HG03066 (cell line): ENCODE results near the gene NOS3.
A peak's percentile ranks its signal among the peaks of the same experiment; 100 is the strongest.

ENCODE experiments used
- ATAC-seq: cut with Tn5 transposase; IDR thresholded peaks from one replicate; pipeline ENCODE4 v1.9.1; 2021; ENCODE audit warnings: low read depth; ENCODE audit not compliant: unreplicated experiment

NOS3 gene

DNA sequence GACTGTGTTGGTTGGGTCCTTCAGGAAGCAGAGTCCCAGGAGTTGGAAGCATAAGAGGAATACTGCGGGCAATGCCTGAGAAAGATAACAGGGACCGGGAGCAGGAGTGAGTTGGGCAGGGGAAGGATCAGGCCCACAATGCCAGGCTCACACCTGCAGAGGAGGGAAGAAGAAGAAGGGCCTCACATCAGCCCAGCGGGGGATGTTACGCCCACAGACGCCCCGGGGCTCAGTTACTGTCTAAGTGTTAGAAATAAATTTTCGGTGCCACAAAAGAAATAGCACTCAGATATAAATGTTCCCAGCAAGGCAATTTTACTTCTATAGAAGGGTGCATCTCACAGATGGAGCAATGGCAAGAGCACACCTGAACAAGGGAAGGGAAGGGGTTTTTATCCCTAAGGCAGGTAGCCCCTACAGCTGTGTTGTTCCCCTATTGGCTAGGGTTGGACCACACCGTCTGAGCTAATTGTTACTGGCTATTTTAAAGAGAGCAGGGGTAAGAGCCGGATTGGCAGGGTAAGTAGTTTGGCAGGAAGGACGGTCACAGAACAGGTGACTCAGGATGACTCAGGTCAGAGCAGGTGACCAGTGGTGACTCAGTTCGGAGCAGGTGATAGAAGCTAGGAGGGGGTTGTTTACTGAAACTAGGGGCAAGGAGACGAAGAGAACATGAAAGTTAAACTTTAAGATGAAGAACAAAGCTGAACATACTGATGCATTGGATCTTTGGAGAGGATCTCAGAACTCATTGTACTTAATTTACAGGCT lies at the start of gene NOS3:
TSS of gene NOS3 (plus strand) at position 602 of the 771 bp plus-strand sequence. CDS start 2,787 bp downstream, outside the sequence.
- ATAC-seq: no peak

DNA sequence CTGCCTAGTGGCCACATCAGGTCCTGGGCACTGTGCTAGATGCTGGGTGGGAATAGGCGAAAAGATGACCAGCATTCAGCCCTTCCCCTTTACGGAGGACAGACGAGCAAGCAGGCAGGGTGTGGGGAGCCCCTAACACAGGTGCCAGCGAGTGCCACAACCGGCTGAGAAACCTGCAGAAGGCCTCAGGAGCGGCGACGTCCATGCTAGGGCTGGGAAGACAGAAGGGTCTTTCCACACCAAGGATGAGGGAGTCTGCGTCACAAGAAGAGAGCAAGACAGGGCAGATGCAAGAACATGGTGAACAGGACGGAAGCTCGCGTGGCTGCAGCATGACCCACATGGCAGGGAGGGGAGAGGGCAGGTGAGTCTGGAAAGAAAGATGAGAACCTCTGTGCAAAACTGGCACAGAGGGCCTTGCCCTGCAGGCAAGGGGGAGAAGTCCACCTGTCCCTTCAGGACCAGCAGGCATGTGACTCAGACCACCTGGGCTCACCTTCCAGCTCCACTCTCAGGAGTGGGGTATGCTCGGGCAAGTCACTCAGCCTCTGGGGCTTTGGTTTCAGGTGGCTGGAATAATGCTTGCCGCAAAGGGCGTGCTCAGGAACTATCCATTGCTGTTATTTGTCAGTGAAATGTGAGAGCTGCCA lies 49.3 kb upstream of the NOS3 start:
- ATAC-seq: no peak

- ATAC-seq: peak; percentile 65
These were observed 48.7 kb upstream of the NOS3 start for GRCh38 chr7:150942001-150942590.

DNA sequence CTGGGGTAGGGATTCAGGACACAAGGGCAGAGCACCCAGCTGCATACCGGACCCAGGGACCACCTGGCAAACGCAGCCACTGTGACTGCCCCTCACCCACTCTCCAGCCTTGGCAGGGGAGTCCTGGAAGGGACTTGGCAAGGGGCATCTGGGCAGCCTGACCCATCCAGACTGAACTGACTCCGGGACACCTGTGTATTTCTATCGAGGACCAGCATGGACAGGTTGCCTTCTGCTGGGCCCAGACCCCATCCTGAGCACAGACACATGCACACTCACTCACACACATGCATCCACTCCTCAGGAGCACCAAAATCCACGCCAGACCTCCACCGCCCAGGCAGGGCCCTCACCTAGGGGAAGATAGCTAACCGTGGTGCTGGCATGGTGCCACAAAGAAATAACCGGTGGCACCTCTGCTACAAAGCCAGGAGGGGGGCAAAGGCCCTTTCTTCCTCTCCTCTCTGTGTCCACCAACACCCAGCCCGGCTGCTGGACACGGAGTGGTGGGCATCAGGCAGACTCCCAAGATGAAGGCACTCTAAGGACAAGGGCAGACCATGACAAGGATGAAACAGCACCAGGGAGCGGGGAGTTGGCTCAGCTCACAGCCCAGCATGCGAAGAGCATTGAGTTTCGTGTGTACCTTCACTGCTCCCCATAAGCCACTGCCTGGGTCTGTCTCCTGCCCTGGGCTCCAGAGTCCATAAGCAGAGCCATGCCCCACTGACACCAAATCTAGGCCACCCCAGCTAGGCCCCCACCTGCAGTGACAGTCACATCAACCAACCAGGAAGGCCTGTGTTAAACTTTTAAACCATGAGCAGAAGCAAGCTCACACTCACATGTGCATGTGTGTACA lies 48.0 kb upstream of the NOS3 start:
- no peak for ATAC-seq

DNA sequence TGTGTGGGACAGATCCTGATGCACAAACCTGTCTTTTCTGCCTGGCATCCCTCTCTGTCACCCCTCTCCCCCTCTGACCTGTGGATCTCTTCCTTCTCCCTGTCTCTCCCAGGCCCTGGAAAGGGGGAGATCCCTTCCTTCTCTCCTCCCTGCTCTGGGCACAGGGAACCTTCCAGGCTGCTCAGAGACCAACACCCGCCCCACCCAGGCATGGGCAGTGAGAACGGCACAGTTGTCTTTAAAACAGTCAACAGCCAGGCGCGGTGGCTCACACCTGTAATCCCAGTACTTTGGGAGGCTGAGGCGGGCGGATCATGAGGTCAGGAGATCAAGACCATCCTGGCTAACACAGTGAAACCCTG lies 47.4 kb upstream of the NOS3 start:
- no peak for ATAC-seq

GRCh38 chr7:150944066-150945042 lies 46.5 kb upstream of the NOS3 start:
- ATAC-seq: no peak

DNA sequence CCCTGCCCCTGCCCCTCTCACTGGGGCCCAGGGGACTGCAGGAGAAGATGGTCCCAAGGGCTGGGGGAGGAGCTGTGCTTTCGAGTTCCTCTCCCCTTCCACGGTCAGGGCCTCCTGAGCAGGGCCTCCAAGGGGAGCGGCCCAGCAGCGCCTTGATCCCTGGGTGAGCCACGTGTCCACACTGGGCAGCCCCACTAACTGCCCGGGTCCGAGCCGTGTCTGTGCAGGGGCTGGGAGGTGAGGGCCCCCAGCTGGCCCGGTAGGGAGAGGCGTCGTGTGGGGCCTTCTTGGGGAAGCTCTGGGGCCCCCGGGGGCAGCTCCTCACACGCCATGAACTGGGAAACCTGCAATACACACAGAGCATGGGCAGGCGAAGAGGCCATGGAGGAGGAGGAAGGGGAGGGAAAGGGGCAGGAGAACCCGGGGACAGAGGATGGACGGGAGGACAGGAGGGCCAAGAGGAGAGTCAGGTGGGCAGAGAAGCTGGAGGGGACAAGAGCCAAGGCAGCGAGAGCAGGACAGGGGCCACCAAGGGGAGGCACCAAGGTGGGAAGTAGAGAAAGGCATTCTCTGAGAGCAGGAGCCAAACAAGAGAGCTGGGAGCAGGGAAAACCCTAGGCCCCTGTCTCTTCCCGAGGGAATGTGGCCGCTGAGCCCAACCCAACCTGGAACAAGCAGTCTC lies 45.5 kb upstream of the NOS3 start:
- ATAC-seq: no peak

GRCh38 chr7:150945853-150946420 lies 44.9 kb upstream of the NOS3 start:
- no peak for ATAC-seq

GRCh38 chr7:150946421-150947240 lies 44.2 kb upstream of the NOS3 start:
- ATAC-seq: no peak

DNA sequence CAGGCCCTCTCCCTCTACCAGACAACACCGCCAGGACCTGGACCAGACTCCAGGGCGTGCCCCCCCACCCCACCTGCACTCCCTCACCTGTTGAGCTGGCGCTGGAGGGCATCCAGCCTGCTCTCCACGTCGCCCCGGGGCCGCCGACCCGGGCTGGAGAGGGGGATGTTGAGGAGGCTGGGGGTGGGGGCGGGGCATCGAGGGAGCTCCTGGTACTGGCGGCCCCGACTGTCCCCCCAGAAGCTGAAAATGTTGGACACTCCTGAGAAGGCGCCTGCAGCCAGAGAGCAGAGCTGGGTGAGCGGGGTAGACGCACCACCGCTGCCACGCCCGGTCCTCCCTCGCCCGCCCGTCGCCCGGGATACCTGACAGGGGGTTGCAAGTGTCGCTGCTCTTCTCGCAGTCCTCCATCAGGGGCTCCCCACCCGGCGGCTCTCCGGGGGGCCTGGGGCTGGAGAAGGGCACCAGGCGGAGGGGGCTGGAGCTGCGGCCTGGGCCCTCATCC lies 43.5 kb upstream of the NOS3 start:
- no peak for ATAC-seq

- no peak for ATAC-seq
These were observed 42.8 kb upstream of the NOS3 start for GRCh38 chr7:150947761-150948651.

DNA sequence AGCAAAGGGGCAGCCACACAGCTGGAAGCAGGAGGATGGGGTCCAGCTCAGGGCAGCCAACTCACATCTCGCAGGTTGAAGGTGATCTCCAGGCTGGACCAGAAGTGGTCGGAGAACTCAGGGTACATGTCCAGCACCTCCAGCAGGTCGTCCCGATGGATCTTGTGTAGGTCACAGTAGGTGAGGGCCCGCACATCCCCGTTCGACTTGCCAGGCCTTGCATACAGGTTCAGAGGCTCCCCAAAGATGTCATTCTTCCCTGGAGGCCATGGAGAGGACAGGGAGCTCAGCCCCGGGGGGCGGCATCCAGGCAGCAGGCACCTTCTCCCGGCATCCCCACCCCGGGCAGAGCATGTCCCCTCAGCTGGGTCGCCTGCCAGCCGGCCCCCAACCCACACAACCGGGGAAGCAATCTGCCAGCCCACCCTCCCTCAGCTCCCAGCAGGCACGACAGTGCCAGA lies 42.0 kb upstream of the NOS3 start:
- no peak for ATAC-seq

GRCh38 chr7:150949564-150949963 lies 41.3 kb upstream of the NOS3 start:
- no peak for ATAC-seq

DNA sequence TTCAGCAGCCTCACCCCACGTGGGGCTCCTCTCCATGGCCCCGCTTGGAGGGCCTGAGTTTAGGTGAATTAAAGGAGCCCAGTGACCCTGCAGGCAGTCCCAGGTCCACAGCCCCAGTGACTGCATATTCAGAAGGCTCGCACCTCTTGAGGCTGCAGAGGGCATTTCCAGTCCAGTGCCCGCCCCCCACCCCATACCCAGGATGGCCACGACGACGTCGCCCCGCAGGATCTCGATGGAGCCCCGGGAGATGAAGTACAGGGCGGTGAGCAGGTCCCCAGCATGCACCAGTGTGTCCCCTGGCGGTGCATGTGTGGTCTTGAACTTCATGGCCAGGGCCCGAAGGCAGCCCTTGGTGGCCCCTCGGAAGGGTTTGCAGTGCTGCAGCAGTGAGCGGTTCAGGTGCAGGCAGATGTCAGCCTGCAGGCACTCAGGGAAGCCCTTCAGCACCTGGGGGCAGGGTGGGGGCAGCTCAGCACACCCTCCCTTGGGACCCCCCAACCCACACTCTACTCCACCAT lies 40.8 kb upstream of the NOS3 start:
- no peak for ATAC-seq

- ATAC-seq: no peak
These were observed 40.2 kb upstream of the NOS3 start for GRCh38 chr7:150950496-150951180.

DNA sequence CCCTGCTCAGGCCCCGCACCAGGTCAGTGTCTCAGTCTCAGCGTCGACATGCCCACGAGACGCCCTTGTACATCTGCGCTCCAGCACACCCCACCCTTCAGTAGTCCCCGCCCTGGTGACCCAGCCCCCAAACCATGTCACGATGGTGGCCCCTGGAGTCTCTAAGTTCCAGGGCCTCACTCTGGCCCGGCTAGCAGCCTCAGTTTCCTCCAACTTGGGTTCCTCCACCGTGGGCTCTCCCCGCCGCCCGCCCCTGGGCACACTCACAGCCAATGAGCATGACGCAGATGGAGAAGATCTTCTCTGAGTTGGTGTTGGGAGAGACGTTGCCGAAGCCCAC lies 39.7 kb upstream of the NOS3 start:
- ATAC-seq: no peak
